HG03135 (cell line): ENCODE measurements around the gene C10orf67.

Source experiments
- ATAC-seq: cut with Tn5 transposase; IDR thresholded peaks from one replicate; pipeline ENCODE4 v1.9.1; 2021; ENCODE audit warnings: mild to moderate bottlenecking, moderate library complexity; ENCODE audit not compliant: unreplicated experiment

Gene C10orf67

GRCh38 chr10:23199768-23200511, 144.7 kb downstream of the C10orf67 start:
- ATAC-seq = no peak

- no peak for ATAC-seq
Observed at GRCh38 chr10:23198940-23199767, 145.4 kb downstream of the C10orf67 start.

GRCh38 chr10:23198610-23198939, 146.0 kb downstream of the C10orf67 start:
- ATAC-seq = no peak

- ATAC-seq = no peak
Observed at GRCh38 chr10:23197416-23197861, 147.2 kb downstream of the C10orf67 start.

GRCh38 chr10:23196915-23197314, 147.7 kb downstream of the C10orf67 start:
- no peak for ATAC-seq

- ATAC-seq = no peak
Observed at GRCh38 chr10:23195846-23196600, 148.6 kb downstream of the C10orf67 start.

GRCh38 chr10:23194966-23195845, 149.4 kb downstream of the C10orf67 start:
- ATAC-seq = no peak

GRCh38 chr10:23194471-23194965, 150.1 kb downstream of the C10orf67 start:
- ATAC-seq = no peak

GRCh38 chr10:23193435-23194074, 151.0 kb downstream of the C10orf67 start:
- ATAC-seq = no peak

- no peak for ATAC-seq
Observed at GRCh38 chr10:23192712-23193434, 151.7 kb downstream of the C10orf67 start.

- ATAC-seq = no peak
Observed at GRCh38 chr10:23191764-23192711, 152.6 kb downstream of the C10orf67 start, which contains the start of gene PTF1A. TSS of gene PTF1A (plus strand) at chr10:23192312. CDS start at chr10:23192531, 219 bp downstream.

GRCh38 chr10:23190872-23191763, 153.5 kb downstream of the C10orf67 start:
- no peak for ATAC-seq

- no peak for ATAC-seq
Observed at GRCh38 chr10:23189024-23189423, 155.6 kb downstream of the C10orf67 start.

- ATAC-seq = no peak
Observed at GRCh38 chr10:23187155-23187554, 157.4 kb downstream of the C10orf67 start.

- ATAC-seq = no peak
Observed at GRCh38 chr10:23186697-23187096, 157.9 kb downstream of the C10orf67 start.

GRCh38 chr10:23186178-23186577, 158.4 kb downstream of the C10orf67 start:
- no peak for ATAC-seq

GRCh38 chr10:23174977-23175512, 169.6 kb downstream of the C10orf67 start:
- no peak for ATAC-seq
